Articular chondrocyte of knee joint (primary cell): ENCODE results near the gene SEPTIN7. TPM values are rescaled to one million over a fixed set of nuclear protein-coding genes. Genes with fewer than 3 reads are reported as not detected.

Experiments
- total RNA-seq: library from RNA; depleted of rRNA; stranded (reverse); fragments of >200 nt; gene quantifications from 2 replicates; pipeline ENCODE4 v1.2.3, GENCODE V29; 2012

Gene SEPTIN7
- total RNA-seq, result 292 and 352 TPM in 2 replicates

DNA sequence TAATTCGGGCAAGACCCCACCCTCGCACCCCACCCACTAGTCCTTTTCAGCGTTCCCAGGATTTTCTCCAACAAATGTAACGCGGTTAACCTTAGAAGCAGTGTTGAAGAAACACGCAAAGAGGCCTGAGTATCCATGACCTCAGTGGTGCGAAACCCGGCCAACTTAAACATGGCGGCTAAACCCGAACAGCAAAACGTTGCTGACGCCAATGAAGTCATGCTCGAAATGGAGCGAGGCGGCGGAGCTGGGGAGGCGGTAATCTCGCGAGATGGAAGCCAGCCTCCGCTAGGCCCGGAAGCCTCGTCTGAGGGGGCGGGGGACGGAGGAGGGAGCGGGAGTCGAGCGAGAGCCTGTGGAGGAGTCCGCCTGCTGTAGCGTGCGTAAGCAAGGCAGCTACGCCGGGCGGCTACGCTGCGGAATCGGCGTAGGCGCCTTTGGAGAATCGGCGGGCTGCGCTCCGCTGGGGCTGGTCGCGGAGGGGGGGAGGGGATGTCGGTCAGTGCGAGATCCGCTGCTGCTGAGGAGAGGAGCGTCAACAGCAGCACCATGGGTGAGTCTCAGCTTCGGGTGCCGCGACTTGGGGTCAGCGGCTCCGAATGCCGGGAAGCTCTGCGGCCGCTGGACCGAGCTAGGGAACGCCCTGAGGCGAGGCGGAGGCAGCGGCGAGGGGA, at the start of gene SEPTIN7:
SEPTIN7 (plus strand) TSS at position 340 of the 674 bp plus-strand sequence; CDS start at position 493, 153 bp downstream.

Other genes with a start within 250 kb of the SEPTIN7 start
- 27.8 and 29.7 TPM in 2 replicates for gene HERPUD2, start 105.9 kb upstream of the SEPTIN7 start, total RNA-seq